Endothelial cell (in vitro differentiated cells): ENCODE measurements around the gene ARL14EP. TPM values are rescaled to one million over a fixed set of nuclear protein-coding genes. Genes with fewer than 3 reads are reported as not detected.

Experiments used
- DNase-seq: peaks from one replicate; pipeline ENCODE4 v3.0.0; 2021; ENCODE audit warnings: low spot score
- H3K27ac Mint-ChIP-seq: one replicate; pipeline ENCODE4 v1.8.0; 2021; ENCODE audit warnings: mixed read lengths, inconsistent platforms; ENCODE audit not compliant: unreplicated experiment
- H3K27me3 Mint-ChIP-seq: one replicate; pipeline ENCODE4 v1.8.0; 2021; ENCODE audit warnings: mild to moderate bottlenecking, moderate library complexity, mixed read lengths, inconsistent platforms; ENCODE audit not compliant: unreplicated experiment
- H3K36me3 Mint-ChIP-seq: one replicate; pipeline ENCODE4 v1.8.0; 2021; ENCODE audit warnings: mild to moderate bottlenecking, low read depth, mixed read lengths, inconsistent platforms; ENCODE audit not compliant: unreplicated experiment
- H3K4me1 Mint-ChIP-seq: one replicate; pipeline ENCODE4 v1.8.0; 2021; ENCODE audit warnings: mild to moderate bottlenecking, mixed read lengths, inconsistent platforms; ENCODE audit not compliant: unreplicated experiment
- H3K4me3 Mint-ChIP-seq: one replicate; pipeline ENCODE4 v1.8.0; 2021; ENCODE audit warnings: mild to moderate bottlenecking, mixed read lengths, inconsistent platforms; ENCODE audit not compliant: unreplicated experiment
- H3K9me3 Mint-ChIP-seq: one replicate; pipeline ENCODE4 v1.8.0; 2021; ENCODE audit warnings: mixed read lengths, inconsistent platforms; ENCODE audit not compliant: unreplicated experiment
- CTCF ChIP-seq: fragments of 200-600 bp; sonication (generic); IDR thresholded peaks from one replicate; pipeline ENCODE4 v1.5.0; 2021; ENCODE audit warnings: antibody characterized with exemption; ENCODE audit not compliant: unreplicated experiment
- total RNA-seq: library from RNA; stranded (reverse); fragmentation: NEBNext Ultra II Directional; extraction: Animal tissue kit (Norgen Biotek cat#: 25700); gene quantifications from one replicate; pipeline ENCODE4 v1.2.1, GENCODE V29; 2021; ENCODE audit not compliant: unreplicated experiment

Gene ARL14EP
- total RNA-seq, 1 donor from 2014 or later = 19.2 TPM

- H3K27ac Mint-ChIP-seq = no peak overlapping the region
Observed at GRCh38 chr11:30322191-30322590, 713 bp upstream of the ARL14EP start.

GRCh38 chr11:30326114-30326778, 3.3 kb downstream of the ARL14EP start:
- Mint-ChIP-seq H3K27ac (peak overlapping the region; percentile 75), H3K9me3 (no peaks in the 10 kb centered on the region), H3K4me1 (peaks cover 19% of the 10 kb centered on the region)

More at GRCh38 chr11:30322191-30322590, 713 bp upstream of the ARL14EP start:
- DNase-seq = no peak
- Mint-ChIP-seq H3K4me1 (peaks cover 25% of the 10 kb centered on the region), H3K27me3 (peaks cover 1% of the 10 kb centered on the region), H3K4me3 (peak overlapping the region; percentile 97), H3K36me3 (no peaks in the 10 kb centered on the region), H3K9me3 (no peaks in the 10 kb centered on the region)
- TF ChIP-seq CTCF = no peak

GRCh38 chr11:30326906-30327305, 4.0 kb downstream of the ARL14EP start:
- TF ChIP-seq CTCF = no peak
- Mint-ChIP-seq H3K27ac (no peak overlapping the region), H3K4me3 (no peak overlapping the region), H3K36me3 (no peaks in the 10 kb centered on the region), H3K9me3 (no peaks in the 10 kb centered on the region), H3K27me3 (no peaks in the 10 kb centered on the region), H3K4me1 (peaks cover 19% of the 10 kb centered on the region)
- no peak for DNase-seq

More at GRCh38 chr11:30326114-30326778, 3.3 kb downstream of the ARL14EP start:
- DNase-seq = no peak
- TF ChIP-seq CTCF = no peak
- Mint-ChIP-seq H3K27me3 (no peaks in the 10 kb centered on the region), H3K36me3 (no peaks in the 10 kb centered on the region), H3K4me3 (no peak overlapping the region)

- H3K9me3 Mint-ChIP-seq = no peaks in the 10 kb centered on the region
- H3K4me1 Mint-ChIP-seq = peaks cover 17% of the 10 kb centered on the region
- no peak for DNase-seq
- no peaks in the 10 kb centered on the region for H3K27me3 Mint-ChIP-seq
- no peak for TF ChIP-seq CTCF
- H3K4me3 Mint-ChIP-seq = no peak overlapping the region
- no peak overlapping the region for H3K27ac Mint-ChIP-seq
- H3K36me3 Mint-ChIP-seq = no peaks in the 10 kb centered on the region
Observed at GRCh38 chr11:30328681-30329080, 5.8 kb downstream of the ARL14EP start.

- no peak overlapping the region for H3K27ac Mint-ChIP-seq
Observed at GRCh38 chr11:30329150-30329940, 6.4 kb downstream of the ARL14EP start.

More at GRCh38 chr11:30329150-30329940, 6.4 kb downstream of the ARL14EP start:
- no peaks in the 10 kb centered on the region for H3K27me3 Mint-ChIP-seq
- no peaks in the 10 kb centered on the region for H3K9me3 Mint-ChIP-seq
- H3K4me1 Mint-ChIP-seq = peaks cover 13% of the 10 kb centered on the region
- no peak overlapping the region for H3K4me3 Mint-ChIP-seq
- no peak for TF ChIP-seq CTCF
- no peak for DNase-seq
- peaks cover 1% of the 10 kb centered on the region for H3K36me3 Mint-ChIP-seq
